ENCODE measurements around the gene PPIC. TPM values are rescaled to one million over a fixed set of nuclear protein-coding genes. Genes with fewer than 3 reads are reported as not detected.
"Not testable (repeated sequence)": the region's sequence is repeated elsewhere in the genome, so short reads cannot be mapped to it uniquely, and the experiment has no call there.

The PPIC gene
- polyA plus RNA-seq, 4 donors: 36.3 to 44.7 (median 37.8) TPM

- no peak for DNase-seq (ENCODE audit: low read depth in 4 of 4, low spot score in 3 of 4)
Measured at GRCh38 chr5:123014689-123015088, 21.8 kb downstream of the PPIC start.

- no peak for DNase-seq (ENCODE audit: low read depth in 4 of 4, low spot score in 3 of 4)
Measured at GRCh38 chr5:123012321-123012720, 24.2 kb downstream of the PPIC start.

- no peak for DNase-seq (ENCODE audit: low read depth in 4 of 4, low spot score in 3 of 4)
Measured at GRCh38 chr5:123007754-123008153, 28.8 kb downstream of the PPIC start.

GRCh38 chr5:123007182-123007581 is 29.3 kb downstream of the PPIC start:
- DNase-seq (ENCODE audit: low read depth in 4 of 4, low spot score in 3 of 4): no peak

GRCh38 chr5:123001808-123002207 is 34.7 kb downstream of the PPIC start:
- DNase-seq (ENCODE audit: low read depth in 4 of 4, low spot score in 3 of 4): no peak

- no peak for DNase-seq (ENCODE audit: low read depth in 4 of 4, low spot score in 3 of 4)
Measured at GRCh38 chr5:123000731-123001130, 35.8 kb downstream of the PPIC start.

- no peak for DNase-seq (ENCODE audit: low read depth in 4 of 4, low spot score in 3 of 4)
Measured at GRCh38 chr5:122999947-123000563, 36.5 kb downstream of the PPIC start.

GRCh38 chr5:122997294-122997693 is 39.2 kb downstream of the PPIC start:
- no peak for DNase-seq (ENCODE audit: low read depth in 4 of 4, low spot score in 3 of 4)

- DNase-seq (ENCODE audit: low read depth in 4 of 4, low spot score in 3 of 4): no peak
Measured at GRCh38 chr5:122996091-122996490, 40.4 kb downstream of the PPIC start.

- no peak for DNase-seq (ENCODE audit: low read depth in 4 of 4, low spot score in 3 of 4)
Measured at GRCh38 chr5:122985954-122986721, 50.4 kb downstream of the PPIC start.

GRCh38 chr5:122985006-122985700 is 51.4 kb downstream of the PPIC start:
- no peak for DNase-seq (ENCODE audit: low read depth in 4 of 4, low spot score in 3 of 4)

GRCh38 chr5:122984425-122984824 is 52.1 kb downstream of the PPIC start:
- DNase-seq (ENCODE audit: low read depth in 4 of 4, low spot score in 3 of 4): no peak

GRCh38 chr5:122982376-122982775 is 54.1 kb downstream of the PPIC start:
- no peak for DNase-seq (ENCODE audit: low read depth in 4 of 4, low spot score in 3 of 4)

GRCh38 chr5:122981846-122982245 is 54.7 kb downstream of the PPIC start:
- DNase-seq (ENCODE audit: low read depth in 4 of 4, low spot score in 3 of 4): no peak

- no peak for DNase-seq (ENCODE audit: low read depth in 4 of 4, low spot score in 3 of 4)
Measured at GRCh38 chr5:122978644-122979297, 57.8 kb downstream of the PPIC start.

- DNase-seq (ENCODE audit: low read depth in 4 of 4, low spot score in 3 of 4): no peak
Measured at GRCh38 chr5:122978068-122978467, 58.5 kb downstream of the PPIC start.

GRCh38 chr5:122977319-122977718 is 59.2 kb downstream of the PPIC start:
- DNase-seq (ENCODE audit: low read depth in 4 of 4, low spot score in 3 of 4): no peak

- DNase-seq (ENCODE audit: low read depth in 4 of 4, low spot score in 3 of 4): not testable (repeated sequence)
Measured at GRCh38 chr5:122974251-122974650, 62.3 kb downstream of the PPIC start.

- DNase-seq (ENCODE audit: low read depth in 4 of 4, low spot score in 3 of 4): not testable (repeated sequence)
Measured at GRCh38 chr5:122973759-122974158, 62.8 kb downstream of the PPIC start.

Measured in left renal pelvis (tissue), 4 donors.